ENCODE results near the gene IRF2BP1.
A peak's percentile ranks its signal among the peaks of the same experiment; 100 is the strongest.

IRF2BP1 gene

GRCh38 chr19:45885556-45886426 is at the start of gene IRF2BP1:
IRF2BP1 (minus strand) TSS chr19:45886141; CDS start chr19:45885774, 367 bp downstream.
- DNase-seq (ENCODE audit: low read depth, low spot score), result peak; percentile 66

- DNase-seq (ENCODE audit: low read depth, low spot score), result no peak
These were observed 49.3 kb upstream of the IRF2BP1 start for GRCh38 chr19:45935267-45935666.

- DNase-seq (ENCODE audit: low read depth, low spot score), result no peak
These were observed 48.8 kb upstream of the IRF2BP1 start for GRCh38 chr19:45934551-45935230.

- DNase-seq (ENCODE audit: low read depth, low spot score), result no peak
These were observed 47.8 kb upstream of the IRF2BP1 start for GRCh38 chr19:45933759-45934158.

GRCh38 chr19:45931055-45931454 is 45.1 kb upstream of the IRF2BP1 start:
- DNase-seq (ENCODE audit: low read depth, low spot score), result no peak

- no peak for DNase-seq (ENCODE audit: low read depth, low spot score)
These were observed 43.3 kb upstream of the IRF2BP1 start for GRCh38 chr19:45929247-45929646.

- DNase-seq (ENCODE audit: low read depth, low spot score), result peak; percentile 69
These were observed 41.8 kb upstream of the IRF2BP1 start for GRCh38 chr19:45927565-45928261.

GRCh38 chr19:45924891-45925447 is 39.0 kb upstream of the IRF2BP1 start:
- DNase-seq (ENCODE audit: low read depth, low spot score), result no peak

DNA sequence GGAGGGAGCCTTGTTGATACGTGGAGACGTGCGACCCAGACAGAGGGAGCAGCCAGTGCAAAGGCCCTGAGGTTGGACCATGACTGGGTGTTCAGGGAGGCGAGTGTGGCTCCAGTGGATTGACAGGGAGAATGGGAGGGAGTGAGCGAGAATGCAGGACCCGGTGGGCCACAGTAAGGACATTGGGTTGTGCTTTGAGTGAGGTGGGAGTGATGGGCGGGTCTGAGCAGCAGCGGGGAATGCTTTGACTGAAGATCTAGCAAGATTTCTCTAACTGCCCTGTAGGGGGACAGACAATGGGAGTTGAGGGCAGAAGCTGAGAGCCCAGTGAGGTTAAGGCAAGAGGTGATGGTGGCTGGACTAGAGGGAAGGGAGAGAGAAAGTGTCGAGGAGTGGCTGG is 36.3 kb upstream of the IRF2BP1 start:
- DNase-seq (ENCODE audit: low read depth, low spot score), result no peak

GRCh38 chr19:45920458-45920857 is 34.5 kb upstream of the IRF2BP1 start:
- DNase-seq (ENCODE audit: low read depth, low spot score), result no peak

- no peak for DNase-seq (ENCODE audit: low read depth, low spot score)
These were observed 33.7 kb upstream of the IRF2BP1 start for GRCh38 chr19:45919678-45920077.

- DNase-seq (ENCODE audit: low read depth, low spot score), result no peak
These were observed 32.8 kb upstream of the IRF2BP1 start for GRCh38 chr19:45918721-45919120.

- DNase-seq (ENCODE audit: low read depth, low spot score), result no peak
These were observed 31.6 kb upstream of the IRF2BP1 start for GRCh38 chr19:45917421-45918091.

DNA sequence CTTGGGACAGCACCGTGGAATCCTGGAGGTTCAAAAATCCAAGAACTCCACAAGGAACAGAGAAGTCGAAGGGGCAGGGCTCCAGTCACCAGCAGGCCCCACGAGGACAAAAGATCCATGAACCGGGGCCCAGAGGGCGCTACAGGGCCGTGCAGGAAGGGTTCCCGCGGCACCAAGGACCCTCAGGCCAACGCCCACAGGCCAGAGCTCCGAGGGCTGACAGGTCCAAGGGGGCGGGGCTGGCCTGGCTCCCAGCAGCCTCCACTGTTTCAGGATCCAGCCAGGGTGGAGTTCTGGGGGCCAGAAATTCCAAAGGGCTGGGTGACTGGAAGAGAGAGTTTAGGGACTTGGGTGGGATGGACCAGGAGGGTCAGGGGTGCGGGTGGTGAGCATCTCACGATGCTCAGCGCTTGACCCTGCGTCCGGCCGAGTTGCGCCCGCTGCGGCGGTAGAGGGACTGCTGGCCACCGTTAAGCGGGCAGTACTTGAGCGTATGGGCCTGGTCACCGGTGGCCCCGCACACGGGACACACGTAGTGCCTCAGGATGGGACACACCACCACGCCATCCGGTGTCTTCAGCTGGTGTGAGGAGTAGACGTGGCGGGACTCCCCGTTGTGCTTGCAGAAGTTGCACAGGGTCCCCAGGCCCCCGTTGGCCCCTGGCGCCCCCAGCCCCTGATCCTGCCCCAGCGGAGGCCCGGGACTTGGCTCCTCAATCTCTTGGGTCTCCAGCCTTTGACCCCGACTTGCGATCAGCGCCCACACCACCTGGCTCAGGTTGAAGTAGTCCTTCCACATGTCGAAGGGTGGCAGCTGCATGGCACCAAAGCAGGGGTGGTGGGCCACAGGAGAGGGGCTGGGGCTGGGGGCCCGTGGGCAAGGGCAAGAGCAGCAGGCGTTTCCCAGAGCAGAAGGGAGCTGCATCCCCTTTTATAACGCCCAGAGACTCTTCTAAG is 28.2 kb upstream of the IRF2BP1 start, which contains the start of gene NANOS2:
TSS of gene NANOS2 (minus strand) at position 905 of the 957 bp plus-strand sequence. CDS start at position 820, 85 bp downstream.
- DNase-seq (ENCODE audit: low read depth, low spot score), result no peak

DNA sequence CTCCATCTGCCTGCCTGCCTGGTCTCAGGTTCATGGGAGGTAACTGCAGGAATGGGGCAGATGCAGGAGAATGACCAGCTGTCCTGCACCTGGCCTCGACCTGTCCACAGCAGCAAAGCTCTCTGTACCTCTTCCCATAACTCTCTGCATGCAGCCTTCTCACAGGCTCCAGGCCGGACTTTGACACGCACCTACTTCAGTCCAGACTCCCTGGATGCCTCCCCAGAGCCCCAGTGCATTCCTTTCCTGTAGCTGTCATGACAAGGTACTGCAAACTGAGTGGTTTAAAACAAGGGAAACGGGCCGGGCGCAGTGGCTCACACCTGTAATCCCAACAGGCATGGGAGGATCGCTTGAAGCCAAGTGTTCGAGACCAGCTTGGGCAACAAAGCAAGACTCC is 25.4 kb upstream of the IRF2BP1 start:
- no peak for DNase-seq (ENCODE audit: low read depth, low spot score)

GRCh38 chr19:45908956-45909355 is 23.0 kb upstream of the IRF2BP1 start:
- DNase-seq (ENCODE audit: low read depth, low spot score), result no peak

GRCh38 chr19:45906221-45906620 is 20.3 kb upstream of the IRF2BP1 start:
- no peak for DNase-seq (ENCODE audit: low read depth, low spot score)

- DNase-seq (ENCODE audit: low read depth, low spot score), result no peak
These were observed 19.1 kb upstream of the IRF2BP1 start for GRCh38 chr19:45905011-45905410.

GRCh38 chr19:45902651-45903625 is 17.0 kb upstream of the IRF2BP1 start:
- DNase-seq (ENCODE audit: low read depth, low spot score), result peak; percentile 96

Data from activated naive CD8-positive, alpha-beta T cell treated with anti-CD3 and anti-CD28 coated beads, Interleukin-2, amount 50 U/mL, for 16 hours (primary cell).